Measurements from ENCODE around the gene SLC35B1. TPM values are rescaled to one million over a fixed set of nuclear protein-coding genes. Genes with fewer than 3 reads are reported as not detected.

Gene SLC35B1
- total and polyA plus RNA-seq, 2 donors (not counting 3 experiments of a cell fraction or from before 2014, with no cell fraction given): 87.0 to 142 TPM

- FAIRE-seq (no peak), DNase-seq (ENCODE audit: low read depth, low spot score) (no peak)
- Histone ChIP-seq H3K9me3 (replicated peaks; ENCODE audit: control insufficient read depth, insufficient read depth, low read length) (no peaks in the 10 kb centered on the region), H3K9ac (replicated peaks; ENCODE audit: extremely low read depth, insufficient read depth, low read length) (no peak overlapping the region), H3K9me1 (replicated peaks; ENCODE audit: control insufficient read depth, extremely low read depth, insufficient read depth, low read length) (no peaks in the 10 kb centered on the region), H3K27me3 (ENCODE audit: control insufficient read depth in 2 of 2, insufficient read depth in 2 of 2, low read length in 2 of 2) (no peaks in the 10 kb centered on the region), H2AFZ (ENCODE audit: low read depth, low read length) (no peak overlapping the region), H3K4me1 (ENCODE audit: control insufficient read depth, extremely low read depth, insufficient read depth, low read length) (peaks cover 10% of the 10 kb centered on the region), H3K36me3 (ENCODE audit: control insufficient read depth in 2 of 2, extremely low read depth in 1 of 2, insufficient read depth in 2 of 2, low read length in 2 of 2) (no peaks in the 10 kb centered on the region), H3K4me3 (replicated peaks in 1 of 3; ENCODE audit: insufficient read depth in 1 of 3, low read depth in 1 of 3, low read length in 3 of 3) (no peak overlapping the region), H3K4me2 (ENCODE audit: insufficient read depth, low read length) (no peak overlapping the region), H4K20me1 (replicated peaks; ENCODE audit: control insufficient read depth, extremely low read depth, insufficient read depth, low read length) (no peaks in the 10 kb centered on the region), H3K27ac (ENCODE audit: insufficient read depth, low read depth, low read length) (no peak overlapping the region), H3K79me2 (ENCODE audit: control insufficient read depth, insufficient read depth, low read length) (peaks cover 19% of the 10 kb centered on the region)
- TF ChIP-seq FOS (IDR thresholded peaks at IDR 0.05; ENCODE audit: borderline replicate concordance, insufficient read depth, low read length) (no peak), MAX (IDR thresholded peaks at IDR 0.05; ENCODE audit: insufficient read depth, insufficient read length) (no peak), GATA2 (IDR thresholded peaks at IDR 0.05; ENCODE audit: insufficient read depth, insufficient read length, low read depth, low read length) (no peak), JUN (IDR thresholded peaks at IDR 0.05; ENCODE audit: borderline replicate concordance, insufficient read depth, insufficient read length, low read depth) (no peak), POLR2AphosphoS5 (IDR thresholded peaks at IDR 0.05; ENCODE audit: insufficient read depth, low read depth, low read length) (no peak)
- dilution Hi-C loops (cut with MboI; ENCODE audit: extremely low pct_ligation_motif_present, low sequenced_read_pairs): no loop called here
- no TSS peak for BruUV-seq (replicated peaks)
- intact Hi-C loops (cut with micrococcal nuclease): no loop called here
- CTCF ChIA-PET: interaction anchor here (1.3 to 1.7 kb wide), 2 partner anchors 9 to 11 kb away, joined by 4 to 8 read pairs; no protein-coding TSS in a partner anchor
- POLR2A ChIA-PET: no interaction called here
Measured at GRCh38 chr17:49680314-49680713, 27.4 kb downstream of the SLC35B1 start.

Data from endothelial cell of umbilical vein (primary cell).